GM23338 (cell line): ENCODE data around the gene TRIM14.

Experiments used
- CREB1 ChIP-seq: fragments of 250-450 bp; sonication (Bioruptor Pico); IDR thresholded peaks from 2 replicates; pipeline ENCODE4 v1.5.0; 2020; ENCODE audit warnings: low read depth, mild to moderate bottlenecking, moderate library complexity
- EZH2 ChIP-seq: fragments of 200-600 bp; sonication (generic); IDR thresholded peaks from one replicate; pipeline ENCODE4 v1.8.0; 2017; ENCODE audit warnings: antibody characterized with exemption, mild to moderate bottlenecking, low read depth; ENCODE audit not compliant: unreplicated experiment
- EZH2phosphoT487 ChIP-seq: fragments of 200-600 bp; sonication (generic); IDR thresholded peaks from one replicate; pipeline ENCODE4 v1.8.1; 2018; ENCODE audit warnings: antibody characterized with exemption; ENCODE audit not compliant: unreplicated experiment
- JUNB ChIP-seq: IDR thresholded peaks from one replicate; pipeline ENCODE4 v1.6.1; 2016; ENCODE audit warnings: antibody characterized with exemption; ENCODE audit not compliant: unreplicated experiment
- NANOG ChIP-seq: IDR thresholded peaks from 2 replicates; pipeline ENCODE4 v1.6.1; 2016; ENCODE audit warnings: antibody characterized with exemption, borderline replicate concordance
- POLR2AphosphoS5 ChIP-seq: IDR thresholded peaks from 2 replicates; pipeline ENCODE4 v1.6.1; 2016; ENCODE audit warnings: antibody characterized with exemption, low read depth
- ZNF114 ChIP-seq: fragments of 250-450 bp; sonication (Bioruptor Pico); IDR thresholded peaks from 2 replicates; pipeline ENCODE4 v1.5.0; 2020; ENCODE audit warnings: mild to moderate bottlenecking, moderate library complexity
- TF ChIP-seq, protein P1 (sequence below), 2 experiments: fragments of 200-600 bp in 1 of 2; sonication (generic) in 1 of 2; conservative IDR thresholded peaks; 2 replicates each; pipeline versions ENCODE4 v1.5.1 to v1.6.1; 2016 to 2017; ENCODE audit warnings: antibody characterized with exemption in 2 of 2, low read depth in 2 of 2, mild to moderate bottlenecking in 2 of 2, moderate library complexity in 1 of 2
- TF ChIP-seq, protein P2 (sequence below): IDR thresholded peaks from one replicate; pipeline ENCODE4 v1.6.1; 2018; ENCODE audit warnings: antibody characterized with exemption; ENCODE audit not compliant: unreplicated experiment
- TF ChIP-seq, protein P3 (sequence below): IDR thresholded peaks from 2 replicates; pipeline ENCODE4 v1.6.1; 2016; ENCODE audit warnings: antibody characterized with exemption

DNA sequence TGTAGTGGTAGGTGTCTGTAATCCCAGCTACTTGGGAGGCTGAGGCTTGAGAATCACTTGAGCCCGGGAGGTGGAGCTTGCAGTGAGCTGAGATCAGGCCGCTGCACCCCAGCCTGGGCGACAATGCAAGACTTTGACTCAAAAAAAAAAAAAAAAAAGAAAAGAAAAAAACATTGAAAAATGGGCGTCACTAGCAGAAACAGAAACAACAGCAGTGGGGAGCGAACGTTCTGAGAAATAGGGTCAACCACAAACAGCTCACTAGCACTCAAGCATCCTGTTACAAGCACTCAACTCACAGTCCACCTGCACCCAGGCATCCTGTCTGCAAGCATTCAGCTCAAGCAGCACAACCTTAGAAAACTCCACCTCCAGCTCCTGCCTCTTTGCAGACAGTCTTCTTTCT, 17.2 kb downstream of the TRIM14 start:
- TF ChIP-seq, protein P1, sequence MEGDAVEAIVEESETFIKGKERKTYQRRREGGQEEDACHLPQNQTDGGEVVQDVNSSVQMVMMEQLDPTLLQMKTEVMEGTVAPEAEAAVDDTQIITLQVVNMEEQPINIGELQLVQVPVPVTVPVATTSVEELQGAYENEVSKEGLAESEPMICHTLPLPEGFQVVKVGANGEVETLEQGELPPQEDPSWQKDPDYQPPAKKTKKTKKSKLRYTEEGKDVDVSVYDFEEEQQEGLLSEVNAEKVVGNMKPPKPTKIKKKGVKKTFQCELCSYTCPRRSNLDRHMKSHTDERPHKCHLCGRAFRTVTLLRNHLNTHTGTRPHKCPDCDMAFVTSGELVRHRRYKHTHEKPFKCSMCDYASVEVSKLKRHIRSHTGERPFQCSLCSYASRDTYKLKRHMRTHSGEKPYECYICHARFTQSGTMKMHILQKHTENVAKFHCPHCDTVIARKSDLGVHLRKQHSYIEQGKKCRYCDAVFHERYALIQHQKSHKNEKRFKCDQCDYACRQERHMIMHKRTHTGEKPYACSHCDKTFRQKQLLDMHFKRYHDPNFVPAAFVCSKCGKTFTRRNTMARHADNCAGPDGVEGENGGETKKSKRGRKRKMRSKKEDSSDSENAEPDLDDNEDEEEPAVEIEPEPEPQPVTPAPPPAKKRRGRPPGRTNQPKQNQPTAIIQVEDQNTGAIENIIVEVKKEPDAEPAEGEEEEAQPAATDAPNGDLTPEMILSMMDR (conservative IDR thresholded peaks at IDR 0.05; ENCODE audit: low read depth in 2 of 2) = no peak
- TF ChIP-seq JUNB (no peak), EZH2 (no peak), CREB1 (CRISPR knock-in tag) (no peak), NANOG (no peak), EZH2phosphoT487 (no peak), POLR2AphosphoS5 (no peak), ZNF114 (CRISPR knock-in tag) (no peak)
- TF ChIP-seq, protein P2, sequence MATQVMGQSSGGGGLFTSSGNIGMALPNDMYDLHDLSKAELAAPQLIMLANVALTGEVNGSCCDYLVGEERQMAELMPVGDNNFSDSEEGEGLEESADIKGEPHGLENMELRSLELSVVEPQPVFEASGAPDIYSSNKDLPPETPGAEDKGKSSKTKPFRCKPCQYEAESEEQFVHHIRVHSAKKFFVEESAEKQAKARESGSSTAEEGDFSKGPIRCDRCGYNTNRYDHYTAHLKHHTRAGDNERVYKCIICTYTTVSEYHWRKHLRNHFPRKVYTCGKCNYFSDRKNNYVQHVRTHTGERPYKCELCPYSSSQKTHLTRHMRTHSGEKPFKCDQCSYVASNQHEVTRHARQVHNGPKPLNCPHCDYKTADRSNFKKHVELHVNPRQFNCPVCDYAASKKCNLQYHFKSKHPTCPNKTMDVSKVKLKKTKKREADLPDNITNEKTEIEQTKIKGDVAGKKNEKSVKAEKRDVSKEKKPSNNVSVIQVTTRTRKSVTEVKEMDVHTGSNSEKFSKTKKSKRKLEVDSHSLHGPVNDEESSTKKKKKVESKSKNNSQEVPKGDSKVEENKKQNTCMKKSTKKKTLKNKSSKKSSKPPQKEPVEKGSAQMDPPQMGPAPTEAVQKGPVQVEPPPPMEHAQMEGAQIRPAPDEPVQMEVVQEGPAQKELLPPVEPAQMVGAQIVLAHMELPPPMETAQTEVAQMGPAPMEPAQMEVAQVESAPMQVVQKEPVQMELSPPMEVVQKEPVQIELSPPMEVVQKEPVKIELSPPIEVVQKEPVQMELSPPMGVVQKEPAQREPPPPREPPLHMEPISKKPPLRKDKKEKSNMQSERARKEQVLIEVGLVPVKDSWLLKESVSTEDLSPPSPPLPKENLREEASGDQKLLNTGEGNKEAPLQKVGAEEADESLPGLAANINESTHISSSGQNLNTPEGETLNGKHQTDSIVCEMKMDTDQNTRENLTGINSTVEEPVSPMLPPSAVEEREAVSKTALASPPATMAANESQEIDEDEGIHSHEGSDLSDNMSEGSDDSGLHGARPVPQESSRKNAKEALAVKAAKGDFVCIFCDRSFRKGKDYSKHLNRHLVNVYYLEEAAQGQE = no peak
- TF ChIP-seq, protein P3, sequence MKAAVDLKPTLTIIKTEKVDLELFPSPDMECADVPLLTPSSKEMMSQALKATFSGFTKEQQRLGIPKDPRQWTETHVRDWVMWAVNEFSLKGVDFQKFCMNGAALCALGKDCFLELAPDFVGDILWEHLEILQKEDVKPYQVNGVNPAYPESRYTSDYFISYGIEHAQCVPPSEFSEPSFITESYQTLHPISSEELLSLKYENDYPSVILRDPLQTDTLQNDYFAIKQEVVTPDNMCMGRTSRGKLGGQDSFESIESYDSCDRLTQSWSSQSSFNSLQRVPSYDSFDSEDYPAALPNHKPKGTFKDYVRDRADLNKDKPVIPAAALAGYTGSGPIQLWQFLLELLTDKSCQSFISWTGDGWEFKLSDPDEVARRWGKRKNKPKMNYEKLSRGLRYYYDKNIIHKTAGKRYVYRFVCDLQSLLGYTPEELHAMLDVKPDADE = no peak
